Right lobe of liver (tissue), 4 donors: Measurements from ENCODE around the gene BCKDK.

Experiments used
- POLR2A ChIP-seq: fragments of 450-650 bp; IDR thresholded peaks from one replicate; pipeline ENCODE4 v1.6.1; 2017; ENCODE audit warnings: antibody characterized with exemption, mild to moderate bottlenecking
- TF ChIP-seq, protein P1 (sequence below), 4 donors: fragments of 200-600 bp in 3 of 4; fragments of 450-650 bp in 1 of 4; IDR thresholded peaks; one replicate each; pipeline versions ENCODE4 v1.5.1 to v1.8.0; 2016 to 2022; ENCODE audit warnings: antibody characterized with exemption in 4 of 4, mild to moderate bottlenecking in 2 of 4
- donor health status: DM: no; HTN: no; CAD: no.
- donor health status: DM: no; HTN: no; CAD: no.
- donor health status: DM: no; HTN: yes; CAD: no.

DNA sequence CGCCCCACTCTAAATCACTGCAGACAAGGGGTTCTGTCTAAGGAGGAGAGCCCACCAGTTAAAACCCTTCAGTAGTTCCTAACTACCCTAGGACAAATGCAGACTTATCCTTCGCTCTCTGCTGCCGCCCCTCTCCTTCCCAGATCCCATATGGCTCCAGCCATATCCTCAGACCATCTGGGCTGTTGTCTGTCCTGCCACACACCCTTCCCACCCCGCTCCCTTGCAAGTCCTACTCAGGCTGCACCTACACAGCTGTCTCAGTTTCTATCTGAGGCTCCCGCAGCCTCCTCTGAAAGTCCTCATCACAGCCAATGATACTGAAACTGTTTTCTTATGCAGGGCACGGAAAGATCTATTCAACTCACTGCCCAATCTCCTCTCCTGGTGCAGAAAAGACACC is 720 bp upstream of the BCKDK start:
- TF ChIP-seq, protein P1, sequence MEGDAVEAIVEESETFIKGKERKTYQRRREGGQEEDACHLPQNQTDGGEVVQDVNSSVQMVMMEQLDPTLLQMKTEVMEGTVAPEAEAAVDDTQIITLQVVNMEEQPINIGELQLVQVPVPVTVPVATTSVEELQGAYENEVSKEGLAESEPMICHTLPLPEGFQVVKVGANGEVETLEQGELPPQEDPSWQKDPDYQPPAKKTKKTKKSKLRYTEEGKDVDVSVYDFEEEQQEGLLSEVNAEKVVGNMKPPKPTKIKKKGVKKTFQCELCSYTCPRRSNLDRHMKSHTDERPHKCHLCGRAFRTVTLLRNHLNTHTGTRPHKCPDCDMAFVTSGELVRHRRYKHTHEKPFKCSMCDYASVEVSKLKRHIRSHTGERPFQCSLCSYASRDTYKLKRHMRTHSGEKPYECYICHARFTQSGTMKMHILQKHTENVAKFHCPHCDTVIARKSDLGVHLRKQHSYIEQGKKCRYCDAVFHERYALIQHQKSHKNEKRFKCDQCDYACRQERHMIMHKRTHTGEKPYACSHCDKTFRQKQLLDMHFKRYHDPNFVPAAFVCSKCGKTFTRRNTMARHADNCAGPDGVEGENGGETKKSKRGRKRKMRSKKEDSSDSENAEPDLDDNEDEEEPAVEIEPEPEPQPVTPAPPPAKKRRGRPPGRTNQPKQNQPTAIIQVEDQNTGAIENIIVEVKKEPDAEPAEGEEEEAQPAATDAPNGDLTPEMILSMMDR (IDR thresholded peaks at IDR 0.05): no peak
- no peak for TF ChIP-seq POLR2A
